H1 (cell line): ENCODE data around the gene VARS2. TPM values are rescaled to one million over a fixed set of nuclear protein-coding genes. Genes with fewer than 3 reads are reported as not detected.

Source experiments
- CTCF ChIA-PET: fragments of 300-600 bp; sonication (Branson Sonifier 250); formaldehyde crosslinking; loops from one replicate; lab custom pipeline; 2021; ENCODE audit not compliant: partially characterized antibody; lab: Charles Lee
- POLR2A ChIA-PET: fragments of 300-600 bp; sonication (Branson Sonifier 250); formaldehyde crosslinking; loops from one replicate; lab custom pipeline; 2021; ENCODE audit warnings: inconsistent platforms; ENCODE audit not compliant: partially characterized antibody; lab: Charles Lee
- DNase-seq, 2 experiments: peaks; one replicate each; pipeline versions ENCODE4 v3.0.0 to v3.0.0-alpha.2; 2010 to 2022; ENCODE audit warnings: low spot score in 2 of 2, low read depth in 1 of 2, mixed read lengths in 1 of 2
- FAIRE-seq: peaks from 2 replicates; lab custom pipeline; 2011; peaks lifted over from hg19 to GRCh38; lab: Jason Lieb, UNC
- H2AFZ ChIP-seq: 2 replicates; pipeline ENCODE4 v1.8.1; 2012; ENCODE audit warnings: low read length, inconsistent platforms
- H2AK5ac ChIP-seq: 2 replicates; pipeline ENCODE4 v1.6.1; 2013; ENCODE audit warnings: low read depth, low read length
- H2BK120ac ChIP-seq: replicated peaks from 2 replicates; pipeline ENCODE3; 2013; ENCODE audit warnings: low read depth, low read length, inconsistent platforms
- H2BK12ac ChIP-seq: 2 replicates; pipeline ENCODE4 v1.6.1; 2013; ENCODE audit warnings: low read depth, low read length
- H2BK15ac ChIP-seq: 2 replicates; pipeline ENCODE4 v1.6.1; 2013; ENCODE audit warnings: low read length
- H2BK20ac ChIP-seq: 2 replicates; pipeline ENCODE4 v1.6.1; 2013; ENCODE audit warnings: low read length
- H2BK5ac ChIP-seq: 2 replicates; pipeline ENCODE4 v1.6.1; 2013; ENCODE audit warnings: low read depth, low read length
- H3K14ac ChIP-seq: 2 replicates; pipeline ENCODE4 v1.6.1; 2013; ENCODE audit warnings: inconsistent platforms; ENCODE audit not compliant: insufficient read length
- H3K18ac ChIP-seq: 2 replicates; pipeline ENCODE4 v1.6.1; 2013; ENCODE audit warnings: low read length; ENCODE audit errors: extremely low read depth
- H3K23ac ChIP-seq: 2 replicates; pipeline ENCODE4 v1.6.1; 2013; ENCODE audit warnings: inconsistent platforms; ENCODE audit not compliant: insufficient read length
- H3K23me2 ChIP-seq: 2 replicates; pipeline ENCODE4 v1.6.1; 2013; ENCODE audit warnings: low read depth, low read length
- H3K27ac ChIP-seq: 2 replicates; pipeline ENCODE4 v1.6.1; 2011; ENCODE audit warnings: low read depth, low read length, inconsistent platforms
- H3K27me3 ChIP-seq, 4 experiments: replicated peaks in 1 of 4; 1 replicate in 1 of 4; 2 replicates in 3 of 4; pipeline versions ENCODE4 v1.6.1 to v1.8.1; 2011 to 2013; ENCODE audit warnings: low read length in 3 of 4, mild to moderate bottlenecking in 3 of 4, inconsistent platforms in 2 of 4, mixed read lengths in 2 of 4, moderate library complexity in 1 of 4; ENCODE audit not compliant: control insufficient read depth in 3 of 4, insufficient read depth in 3 of 4; ENCODE audit errors: extremely low read depth in 1 of 4
- H3K36me3 ChIP-seq, 4 experiments: 2 replicates each; pipeline versions ENCODE4 v1.6.1 to v1.8.1; 2011 to 2013; ENCODE audit warnings: mild to moderate bottlenecking in 4 of 4, low read length in 3 of 4, moderate library complexity in 2 of 4, control low read depth in 1 of 4, inconsistent platforms in 1 of 4; ENCODE audit not compliant: insufficient read depth in 4 of 4, control insufficient read depth in 2 of 4
- H3K4ac ChIP-seq: replicated peaks from 2 replicates; pipeline ENCODE3; 2013; ENCODE audit warnings: low read length, low read depth, mixed read lengths, inconsistent platforms; ENCODE audit not compliant: insufficient read length
- H3K4me1 ChIP-seq, 4 experiments: replicated peaks in 1 of 4; 1 replicate in 1 of 4; 2 replicates in 3 of 4; pipeline versions ENCODE4 v1.6.1 to v1.8.1; 2011 to 2013; ENCODE audit warnings: low read length in 3 of 4, inconsistent platforms in 2 of 4, mixed read lengths in 1 of 4; ENCODE audit not compliant: insufficient read depth in 4 of 4, control insufficient read depth in 3 of 4
- H3K4me2 ChIP-seq, 2 experiments: 2 replicates each; pipeline versions ENCODE4 v1.6.1 to v1.8.1; 2011 to 2013; ENCODE audit warnings: low read depth in 2 of 2, low read length in 2 of 2, control low read depth in 1 of 2, inconsistent platforms in 1 of 2, mild to moderate bottlenecking in 1 of 2; ENCODE audit not compliant: insufficient read depth in 1 of 2
- H3K4me3 ChIP-seq, 4 experiments: fragments of 200-600, 300-600 bp in 1 of 4; sonication (generic), shearing (Covaris generic), sonication (Bioruptor Twin) in 1 of 4; 2 replicates each; pipeline versions ENCODE4 v1.5.1 to v1.8.1; 2011 to 2016; ENCODE audit warnings: low read length in 4 of 4, low read depth in 3 of 4, control low read depth in 2 of 4, inconsistent platforms in 2 of 4, mild to moderate bottlenecking in 2 of 4, mixed read lengths in 1 of 4, moderate library complexity in 1 of 4; ENCODE audit not compliant: insufficient read depth in 2 of 4; ENCODE audit errors: extremely low read depth in 1 of 4
- H3K56ac ChIP-seq: replicated peaks from 2 replicates; pipeline ENCODE3; 2013; ENCODE audit warnings: low read depth, mild to moderate bottlenecking, mixed read lengths, low read length, inconsistent platforms; ENCODE audit not compliant: insufficient read length
- H3K79me1 ChIP-seq: 2 replicates; pipeline ENCODE4 v1.6.1; 2013; ENCODE audit warnings: low read depth, low read length, control low read depth
- H3K79me2 ChIP-seq, 2 experiments: 2 replicates each; pipeline versions ENCODE4 v1.6.1 to v1.8.1; 2012 to 2013; ENCODE audit warnings: low read length in 2 of 2, mild to moderate bottlenecking in 2 of 2, inconsistent platforms in 1 of 2; ENCODE audit not compliant: insufficient read depth in 2 of 2, control insufficient read depth in 1 of 2
- H3K9ac ChIP-seq, 4 experiments: replicated peaks in 1 of 4; 1 replicate in 1 of 4; 2 replicates in 3 of 4; pipeline versions ENCODE4 v1.6.1 to v1.8.1; 2011 to 2013; ENCODE audit warnings: low read depth in 3 of 4, low read length in 3 of 4, control low read depth in 2 of 4, mild to moderate bottlenecking in 2 of 4, moderate library complexity in 2 of 4, inconsistent platforms in 1 of 4; ENCODE audit errors: extremely low read depth in 1 of 4
- H3K9me3 ChIP-seq, 2 experiments: 2 replicates each; pipeline versions ENCODE4 v1.6.1 to v1.8.1; 2012 to 2013; ENCODE audit warnings: mild to moderate bottlenecking in 2 of 2, moderate library complexity in 2 of 2, control low read depth in 1 of 2, inconsistent platforms in 1 of 2, low read depth in 1 of 2, low read length in 1 of 2, mixed read lengths in 1 of 2; ENCODE audit not compliant: insufficient read depth in 2 of 2
- H4K20me1 ChIP-seq, 2 experiments: replicated peaks in 1 of 2; 2 replicates each; pipeline versions ENCODE3 to v1.8.1; 2011 to 2013; ENCODE audit warnings: inconsistent platforms in 2 of 2, low read length in 2 of 2, mild to moderate bottlenecking in 1 of 2; ENCODE audit not compliant: insufficient read depth in 2 of 2, control insufficient read depth in 1 of 2
- H4K5ac ChIP-seq: 2 replicates; pipeline ENCODE4 v1.6.1; 2013; ENCODE audit warnings: low read length, low read depth, mixed read lengths, inconsistent platforms; ENCODE audit not compliant: insufficient read length
- H4K8ac ChIP-seq: 2 replicates; pipeline ENCODE4 v1.8.0; 2013; ENCODE audit warnings: mild to moderate bottlenecking, moderate library complexity, low read length, inconsistent platforms; ENCODE audit not compliant: insufficient read depth; ENCODE audit errors: extremely low read depth
- H4K91ac ChIP-seq: replicated peaks from 2 replicates; pipeline ENCODE3; 2013; ENCODE audit warnings: low read length, mixed read lengths, inconsistent platforms; ENCODE audit not compliant: insufficient read length
- POU5F1 ChIP-seq: IDR thresholded peaks from 2 replicates; pipeline ENCODE4 v1.6.1; 2011; ENCODE audit warnings: low read depth, mild to moderate bottlenecking, low read length, moderate library complexity
- TBP ChIP-seq: IDR thresholded peaks from 2 replicates; pipeline ENCODE4 v1.6.1; 2011; ENCODE audit warnings: low read depth, low read length, improper control_type of control experiment
- WGBS, 2 experiments: shearing (Covaris generic) in 1 of 2; methylation state at CpG; one replicate each; pipeline versions ENCODE4 v1.1.6 to v1.1.7; 2013 to 2015; ENCODE audit warnings: low lambda C conversion rate in 2 of 2, mixed read lengths in 2 of 2, inconsistent platforms in 1 of 2, low coverage in 1 of 2, missing lambda C conversion rate in 1 of 2; ENCODE audit not compliant: insufficient replicate concordance in 2 of 2, insufficient coverage in 1 of 2, insufficient read length in 1 of 2; ENCODE audit errors: extremely low coverage in 1 of 2, missing lambda C conversion rate in 1 of 2; 5-methylcytosine and 5-hydroxymethylcytosine counted together
- polyA plus RNA-seq, 7 experiments: library from polyadenylated mRNA; depleted of rRNA in 3 of 7; stranded (reverse) in 5 of 7; unstranded in 2 of 7; fragments of >200 nt in 5 of 7; fragments of 200-250 nt in 2 of 7; gene quantifications; 1 replicate in 5 of 7; 2 replicates in 1 of 7; 4 replicates in 1 of 7; pipeline versions ENCODE4 v1.2.1 to v1.2.3, GENCODE V29; 2011 to 2013; ENCODE audit warnings: missing spikeins in 2 of 7, mixed read lengths in 2 of 7
- total RNA-seq: library from RNA; stranded (reverse); fragmentation: NEBNext Ultra II Directional; extraction: Animal tissue kit (Norgen Biotek cat#: 25700); gene quantifications from 2 replicates; pipeline ENCODE4 v1.2.1, GENCODE V29; 2021

Gene VARS2
- total and polyA plus RNA-seq, 2 of the 8 experiments (the other 6 are each of a cell fraction or from before 2014, with no cell fraction given) = 26.8 to 47.7 TPM

GRCh38 chr6:30894935-30895334, 19.1 kb upstream of the VARS2 start:
- Histone ChIP-seq H2AFZ (no peak overlapping the region), H2BK120ac (no peak overlapping the region), H3K36me3 (peaks cover 51 to 98% (median 87%) of the 10 kb centered on the region in 4 experiments), H3K27ac (no peak overlapping the region), H3K79me1 (peaks cover 10% of the 10 kb centered on the region), H3K23ac (no peak overlapping the region), H2BK15ac (no peak overlapping the region), H2BK12ac (no peak overlapping the region), H2BK5ac (no peak overlapping the region), H3K56ac (no peak overlapping the region), H3K23me2 (peaks cover 8% of the 10 kb centered on the region; the same call in 1 of the 2 replicates), H4K91ac (no peak overlapping the region), H3K9me3 (no peaks in the 10 kb centered on the region), H3K14ac (no peak overlapping the region), H3K4ac (no peak overlapping the region), H3K4me3 (no peak overlapping the region), H2AK5ac (no peak overlapping the region), H4K8ac (no peak overlapping the region), H4K5ac (no peak overlapping the region), H4K20me1 (peaks cover 4 to 28% of the 10 kb centered on the region in 2 experiments), H3K79me2 (peaks cover 0 to 14% of the 10 kb centered on the region in 2 experiments; a peak in 1 of 4 replicates), H3K27me3 (no peaks in the 10 kb centered on the region), H3K18ac (no peak overlapping the region), H3K4me1 (peaks cover 0 to 9% (median 2%) of the 10 kb centered on the region in 4 experiments; a peak in 4 of 7 replicates), H2BK20ac (no peak overlapping the region), H3K4me2 (no peak overlapping the region), H3K9ac (no peak overlapping the region)
- TF ChIP-seq POU5F1 (no peak), TBP (no peak)
- ChIA-PET CTCF (interaction anchor here (1.2 to 29.0 kb wide), 8 partner anchors 9 to 66 kb away, joined by 4 to 610 read pairs (median 9); partner anchors contain the start of gene VARS2), POLR2A (interaction anchor here (0.6 to 2.5 kb wide), 6 partner anchors 8 to 643 kb away, joined by 3 to 14 read pairs (median 4); partner anchors contain the start of genes GTF2H4 and VARS2)
- WGBS, 2 experiments = 91 to 100% methylated on average over 1 to 3 of the region's 3 CpGs
- no peak for DNase-seq
- FAIRE-seq = no peak
